SH-SY5Y (cell line): ENCODE data around the gene RHEX.

Source experiments
- GATA2 ChIP-seq: IDR thresholded peaks from 2 replicates; pipeline ENCODE4 v1.6.1; 2011; ENCODE audit warnings: mild to moderate bottlenecking, low read depth, low read length
- GATA3 ChIP-seq: IDR thresholded peaks from 2 replicates; pipeline ENCODE4 v1.6.1; 2011; ENCODE audit warnings: low read depth, mild to moderate bottlenecking, low read length, moderate library complexity

- TF ChIP-seq GATA2 (no peak), GATA3 (no peak)
These were observed 48.1 kb upstream of the RHEX start for GRCh38 chr1:206004826-206005225.
